GM19397 (cell line): ENCODE data around the gene RHNO1.

Source experiments
- ATAC-seq: cut with Tn5 transposase; IDR thresholded peaks from one replicate; pipeline ENCODE4 v1.9.1; 2021; ENCODE audit warnings: mild to moderate bottlenecking, moderate library complexity; ENCODE audit not compliant: unreplicated experiment

The RHNO1 gene

DNA sequence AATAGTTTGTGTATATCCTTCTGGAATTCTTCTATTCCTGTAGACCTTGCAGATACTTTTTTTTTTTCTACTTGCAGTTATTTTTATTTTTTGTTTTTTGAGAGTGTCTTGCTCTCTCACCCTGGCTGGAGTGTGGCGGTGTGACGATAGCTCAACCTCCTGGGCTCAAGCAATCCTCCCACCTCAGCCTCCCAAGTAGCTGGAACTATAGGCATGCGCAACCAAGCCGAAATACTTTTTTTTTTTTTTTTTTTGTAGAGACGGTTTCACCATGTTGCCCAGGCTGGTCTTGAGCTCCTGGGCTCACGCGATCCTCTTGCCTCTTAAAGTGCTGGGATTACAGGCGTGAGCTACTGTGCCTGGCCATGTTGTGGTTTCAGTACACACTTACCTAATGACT lies 23.6 kb downstream of the RHNO1 start:
- ATAC-seq, result no peak

DNA sequence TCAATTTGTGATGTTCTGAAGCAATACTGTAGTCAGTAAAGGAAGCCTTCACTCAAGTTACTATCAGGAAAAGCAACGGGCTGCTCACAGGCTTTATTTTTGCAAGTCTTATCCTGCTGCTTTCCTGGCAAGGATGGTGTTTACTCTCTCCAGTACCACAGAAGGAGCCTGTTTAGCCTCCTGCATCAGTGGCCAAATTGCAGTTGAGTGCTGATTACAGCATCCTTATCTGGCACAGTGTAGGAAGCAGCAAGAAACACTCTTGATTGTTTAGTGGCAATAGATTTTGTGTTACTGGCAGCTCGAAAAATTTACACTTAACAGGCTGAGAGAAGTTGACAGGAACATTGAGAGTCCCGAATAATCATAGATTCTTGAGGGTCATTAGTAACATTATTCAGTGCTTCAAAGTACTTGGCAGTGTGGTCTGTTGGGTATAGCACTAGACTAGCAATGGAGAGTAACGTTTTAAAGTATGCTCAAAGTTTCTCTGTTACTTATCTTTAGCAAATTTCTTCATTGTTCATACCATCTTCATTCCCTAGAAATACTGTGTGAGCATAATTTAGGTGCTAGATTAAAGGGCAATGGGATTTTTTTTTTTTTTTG lies 25.4 kb downstream of the RHNO1 start:
- ATAC-seq, result no peak

DNA sequence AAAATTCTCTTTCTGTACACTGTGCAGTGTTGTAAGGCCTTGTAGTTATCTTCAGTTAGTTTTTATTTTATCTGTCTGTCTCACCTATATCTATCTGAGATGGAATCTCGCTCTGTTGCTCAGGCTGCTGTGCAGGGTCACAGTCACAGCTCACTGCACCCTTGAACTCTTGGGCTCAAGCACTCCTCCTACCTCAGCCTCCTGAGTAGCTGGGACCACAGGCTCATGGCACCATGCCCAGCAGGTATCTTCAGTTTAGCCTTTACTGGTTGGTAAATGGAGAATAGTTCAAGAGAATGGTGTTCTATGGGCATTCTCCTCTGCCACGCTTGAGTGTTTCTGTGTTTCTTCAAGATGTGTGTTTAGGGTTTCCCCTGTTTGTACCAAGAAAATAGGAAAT lies 27.2 kb downstream of the RHNO1 start:
- ATAC-seq, result no peak

DNA sequence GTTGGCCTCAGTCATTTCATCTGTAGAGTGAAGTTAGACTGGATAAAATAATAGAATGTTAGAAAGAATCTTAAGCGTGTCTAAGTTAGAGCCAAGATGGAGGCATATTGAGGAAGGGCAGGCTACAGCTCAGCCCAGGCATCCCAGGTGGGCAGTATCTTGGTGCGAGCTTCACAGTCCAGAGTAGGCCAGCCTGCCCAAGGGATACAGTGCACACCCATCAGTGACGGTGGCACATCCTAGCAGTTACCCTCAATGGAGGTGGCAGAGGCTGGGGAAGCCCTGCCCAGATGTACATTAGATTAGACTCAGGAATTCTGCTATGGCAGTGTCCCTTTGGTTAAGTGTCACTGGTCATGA lies 35.2 kb downstream of the RHNO1 start:
- no peak for ATAC-seq

DNA sequence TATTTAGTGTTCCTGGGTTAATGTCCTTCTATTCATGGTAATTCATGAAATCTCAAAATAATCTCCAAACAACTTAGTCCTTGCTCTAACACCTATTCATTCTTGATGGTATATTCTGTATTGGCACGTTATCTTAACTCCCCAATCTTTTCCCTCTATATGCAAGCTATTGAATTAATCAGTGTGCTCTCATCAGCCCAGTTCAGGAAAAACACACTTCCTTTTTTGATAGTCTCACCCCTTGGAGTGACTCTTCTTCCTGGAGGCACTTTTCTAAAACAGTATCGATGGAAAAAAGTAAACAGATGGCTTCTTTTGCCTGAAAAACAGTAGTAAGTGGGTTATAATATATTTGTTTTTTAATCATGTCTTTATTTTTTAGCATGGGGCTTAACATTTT lies 42.2 kb downstream of the RHNO1 start:
- no peak for ATAC-seq

DNA sequence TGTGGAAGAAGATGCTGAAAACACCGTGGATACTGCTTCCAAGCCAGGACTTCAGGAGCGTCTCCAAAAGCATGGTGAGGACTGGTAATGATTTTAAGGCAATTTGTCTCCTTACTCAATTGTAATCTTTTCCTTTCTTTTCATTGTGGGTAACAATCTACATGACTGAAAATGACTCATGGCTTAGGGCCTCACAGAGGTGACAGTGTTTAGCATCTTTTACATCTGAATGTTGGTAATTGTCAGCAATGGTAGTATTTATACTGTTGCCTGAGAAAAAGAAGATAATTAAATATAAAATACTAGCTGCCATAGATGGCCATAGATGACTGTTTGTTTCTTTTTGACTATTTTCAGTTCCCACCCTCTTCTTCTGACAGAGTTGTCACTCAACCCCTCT lies 45.3 kb downstream of the RHNO1 start:
- no peak for ATAC-seq

DNA sequence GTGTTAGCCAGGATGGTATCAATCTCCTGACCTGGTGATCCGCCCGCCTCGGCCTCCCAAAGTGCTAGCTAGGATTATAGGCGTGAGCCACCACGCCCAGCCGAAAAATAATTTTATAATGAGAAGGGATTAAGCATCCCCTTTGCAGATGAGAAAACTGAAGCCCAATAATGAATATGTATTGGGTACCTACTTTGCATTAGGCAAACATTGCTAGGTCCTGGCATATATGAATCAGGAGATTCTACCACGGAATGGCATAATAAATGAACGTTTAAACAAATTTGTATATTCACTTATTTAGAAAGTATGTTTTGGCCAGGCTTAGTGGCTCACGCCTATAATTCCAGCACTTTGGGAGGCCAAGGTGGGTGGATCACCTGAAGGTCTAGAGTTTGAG lies 46.0 kb downstream of the RHNO1 start:
- no peak for ATAC-seq

DNA sequence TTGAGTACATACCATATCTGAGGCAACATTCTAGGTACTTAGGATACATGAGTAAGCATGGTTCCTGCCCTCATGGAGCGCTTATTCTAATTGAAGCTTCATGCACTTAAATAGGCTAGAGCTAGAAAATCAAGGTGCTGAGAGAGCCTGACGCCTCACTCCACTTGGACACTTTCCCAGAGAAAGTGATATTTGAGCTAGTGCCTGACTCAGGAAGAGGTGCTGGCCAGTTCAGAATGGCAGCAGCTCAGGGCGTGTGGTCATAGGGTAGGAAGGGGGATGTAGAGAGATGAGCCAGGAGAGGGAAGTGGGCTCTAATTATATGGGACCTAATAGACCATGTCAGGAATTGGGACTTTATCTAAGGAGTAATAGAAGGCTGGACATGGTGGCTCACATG lies 47.0 kb downstream of the RHNO1 start:
- no peak for ATAC-seq

DNA sequence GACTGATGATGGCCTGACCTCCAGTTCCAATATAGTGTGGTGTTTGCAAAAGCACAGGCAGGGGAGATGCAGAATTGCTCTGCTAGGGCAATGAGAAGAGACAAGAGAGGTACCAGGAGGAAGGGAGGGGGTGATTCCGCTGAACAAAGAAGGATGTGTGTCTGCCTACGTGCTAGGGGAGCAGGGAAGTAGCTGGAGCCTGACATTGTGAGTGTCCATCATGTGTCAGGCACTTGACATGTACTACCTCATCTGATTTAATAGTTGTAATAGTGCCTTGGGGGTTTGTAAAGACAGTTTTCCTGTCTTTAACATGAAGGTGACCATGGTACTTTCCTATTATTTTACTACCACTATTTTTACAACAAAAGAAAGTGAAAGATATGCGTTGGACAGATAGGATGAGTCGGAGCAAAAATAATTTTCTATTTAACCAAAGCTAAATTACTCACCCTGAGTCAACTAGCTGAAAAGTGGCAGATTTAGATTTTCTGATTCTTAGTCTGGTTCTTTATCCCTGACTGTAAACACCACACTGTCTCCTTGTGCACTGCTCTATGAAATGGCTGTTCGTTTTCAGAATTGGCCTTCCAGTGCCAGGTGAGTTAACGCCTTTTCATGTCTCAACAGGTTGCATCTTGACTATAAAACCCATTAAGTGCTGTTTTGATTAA lies 48.4 kb downstream of the RHNO1 start:
- no peak for ATAC-seq

DNA sequence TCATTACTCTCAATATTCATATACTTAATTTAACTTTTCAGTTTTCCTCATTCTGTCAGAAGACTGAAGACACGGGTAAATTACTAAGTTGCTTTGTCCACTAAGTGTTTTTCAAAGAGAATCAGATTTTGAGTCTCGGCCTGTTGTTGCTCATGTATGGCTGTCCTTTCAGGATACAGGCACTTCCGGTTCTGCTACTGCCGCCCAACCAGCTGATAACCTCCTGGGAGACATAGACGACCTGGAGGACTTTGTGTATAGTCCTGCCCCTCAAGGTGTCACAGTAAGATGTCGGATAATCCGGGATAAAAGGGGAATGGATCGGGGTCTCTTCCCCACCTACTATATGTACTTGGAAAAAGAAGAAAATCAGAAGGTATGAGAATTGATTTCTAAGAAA lies 53.8 kb downstream of the RHNO1 start:
- ATAC-seq, result no peak

DNA sequence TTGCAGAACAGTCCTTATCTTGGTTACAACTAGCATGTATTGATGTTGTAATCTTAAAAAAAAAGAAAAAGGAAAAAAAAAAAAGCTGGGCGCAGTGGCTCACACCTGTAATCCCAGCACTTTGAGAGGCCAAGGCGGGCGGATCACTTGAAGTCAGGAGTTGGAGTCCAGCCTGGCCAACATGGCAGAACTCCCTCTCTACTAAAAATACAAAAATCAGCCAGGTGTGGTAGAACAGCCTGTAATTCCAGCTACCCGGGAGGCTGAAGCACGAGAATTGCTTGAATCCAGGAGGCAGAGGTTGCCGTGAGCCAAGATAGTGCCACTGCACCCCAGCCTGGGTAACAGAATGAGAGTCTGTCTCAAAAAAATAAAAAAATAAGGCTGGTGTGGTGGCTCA lies 56.6 kb downstream of the RHNO1 start:
- ATAC-seq, result no peak

DNA sequence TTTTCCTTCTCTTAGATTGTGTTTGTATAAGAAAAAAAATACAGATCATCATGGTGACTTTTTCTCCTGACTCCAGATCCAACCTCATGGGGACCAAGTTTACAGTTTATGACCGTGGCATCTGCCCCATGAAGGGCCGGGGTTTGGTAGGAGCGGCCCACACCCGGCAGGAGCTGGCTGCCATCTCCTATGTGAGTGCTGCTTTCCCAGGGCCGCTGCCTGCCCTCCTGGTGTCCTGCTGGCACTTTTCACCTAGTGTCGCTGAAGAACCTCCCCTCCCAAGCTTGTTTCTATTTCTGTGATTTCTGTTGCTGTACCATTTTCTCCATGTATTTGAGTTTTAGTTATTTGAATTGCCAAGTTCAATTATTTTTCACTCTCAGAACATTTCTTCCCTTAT lies 57.3 kb downstream of the RHNO1 start:
- ATAC-seq, result no peak

DNA sequence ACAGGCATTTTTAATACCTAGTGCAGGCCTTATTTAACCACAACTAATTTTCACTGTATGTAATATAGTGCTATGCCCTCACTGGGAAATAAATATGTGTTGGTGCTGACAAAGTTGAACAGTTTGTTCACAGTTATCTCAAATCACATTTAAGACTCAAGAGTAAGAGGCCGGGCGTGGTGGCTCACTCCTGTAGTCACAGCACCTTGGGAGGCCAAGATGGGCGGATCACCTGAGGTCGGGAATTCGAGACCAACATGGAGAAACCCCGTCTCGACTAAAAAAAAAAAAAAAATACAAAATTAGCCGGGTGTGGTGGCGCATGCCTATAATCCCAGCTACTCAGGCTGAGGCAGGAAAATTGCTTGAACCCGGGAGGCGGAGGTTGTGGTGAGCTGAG lies 59.3 kb downstream of the RHNO1 start:
- ATAC-seq, result no peak

DNA sequence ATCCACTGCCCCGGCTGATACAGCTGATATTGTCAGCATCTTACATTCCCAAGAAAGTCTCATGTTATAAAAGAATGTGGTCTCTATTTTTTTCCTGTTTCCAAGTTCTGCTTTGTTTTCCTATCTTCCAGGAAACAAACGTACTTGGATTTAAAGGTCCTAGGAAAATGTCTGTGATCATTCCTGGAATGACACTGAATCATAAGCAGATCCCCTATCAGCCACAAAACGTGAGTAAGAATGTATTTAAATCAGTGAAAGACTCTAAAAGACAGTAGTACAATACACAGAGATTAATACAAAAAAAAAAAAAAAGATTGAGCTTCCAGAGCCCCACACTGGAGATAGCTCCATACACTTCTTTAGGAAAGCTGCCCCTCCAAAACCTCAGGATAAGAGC lies 60.5 kb downstream of the RHNO1 start:
- ATAC-seq, result no peak
